AG09309 (cell line): ENCODE results near the gene CMTM5.
"Not testable (repeated sequence)": the region's sequence is repeated elsewhere in the genome, so short reads cannot be mapped to it uniquely, and the experiment has no call there.

Experiments
- DNase-seq: peaks from one replicate; pipeline ENCODE4 v3.0.0-alpha.2; 2010; ENCODE audit warnings: low read depth
- H3K4me3 ChIP-seq: 2 replicates; pipeline ENCODE4 v1.5.1; 2011; ENCODE audit warnings: mild to moderate bottlenecking, low read depth, low read length, moderate library complexity; ENCODE audit not compliant: control insufficient read depth
- CTCF ChIP-seq: IDR thresholded peaks from 2 replicates; pipeline ENCODE4 v1.5.1; 2011; ENCODE audit warnings: mild to moderate bottlenecking, low read depth, low read length, inconsistent platforms; ENCODE audit not compliant: insufficient read depth, control insufficient read depth; ENCODE audit errors: missing control alignments

Gene CMTM5

GRCh38 chr14:23387916-23388882 lies 11.4 kb downstream of the CMTM5 start:
- no peak overlapping the region for H3K4me3 ChIP-seq
- no peak for DNase-seq
- TF ChIP-seq CTCF, result no peak

DNA sequence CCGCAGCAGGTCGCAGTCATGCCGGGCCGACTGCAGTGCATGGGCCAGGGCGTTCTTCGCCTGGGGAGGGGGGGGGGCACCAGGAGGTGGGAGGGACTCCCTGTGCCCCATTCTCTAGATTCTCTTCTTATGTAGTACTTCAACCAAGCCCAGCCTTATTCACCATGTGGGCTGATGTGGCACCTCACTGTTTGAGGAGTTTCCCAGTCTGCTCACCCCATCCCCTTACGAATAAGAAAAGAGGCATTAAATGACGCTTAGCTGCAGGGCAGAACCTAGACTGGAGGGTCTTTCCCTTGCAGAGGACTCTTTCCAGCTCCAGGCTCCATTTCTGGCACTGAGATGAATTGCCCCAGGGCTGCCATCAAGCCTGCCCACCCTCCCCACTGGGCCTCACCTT lies 12.2 kb downstream of the CMTM5 start:
- no peak for TF ChIP-seq CTCF
- DNase-seq, result no peak
- H3K4me3 ChIP-seq, result no peak overlapping the region

GRCh38 chr14:23389396-23389795 lies 12.6 kb downstream of the CMTM5 start:
- no peak for DNase-seq
- TF ChIP-seq CTCF, result no peak

GRCh38 chr14:23389871-23390270 lies 13.0 kb downstream of the CMTM5 start:
- not testable (repeated sequence) for DNase-seq, H3K4me3 ChIP-seq

More at GRCh38 chr14:23389396-23389795, 12.6 kb downstream of the CMTM5 start:
- no peak overlapping the region for H3K4me3 ChIP-seq

DNA sequence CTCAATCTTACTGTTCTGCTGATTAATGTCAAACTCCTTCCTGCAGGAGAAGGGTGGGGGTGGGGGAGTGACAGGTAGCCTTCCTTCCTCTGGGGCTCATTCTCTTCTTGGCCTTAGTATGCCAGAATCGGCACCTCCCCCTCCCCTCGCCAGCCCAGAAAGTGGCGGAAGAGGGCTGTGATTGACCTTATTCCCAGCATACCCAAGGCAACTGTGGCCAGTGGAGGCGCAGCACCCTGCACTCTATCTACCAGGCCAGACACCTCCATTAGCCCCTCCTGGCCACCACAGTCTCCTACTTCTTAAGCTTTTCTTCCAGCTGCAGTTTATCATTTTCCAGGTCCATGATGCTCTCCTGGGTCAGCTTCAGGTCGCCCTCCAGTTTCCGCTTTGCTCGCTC lies 15.8 kb downstream of the CMTM5 start:
- no peak overlapping the region for H3K4me3 ChIP-seq
- DNase-seq, result no peak
- no peak for TF ChIP-seq CTCF

GRCh38 chr14:23396126-23396525 lies 19.3 kb downstream of the CMTM5 start:
- no peak for TF ChIP-seq CTCF
- no peak overlapping the region for H3K4me3 ChIP-seq
- no peak for DNase-seq

GRCh38 chr14:23396781-23397407 lies 20.0 kb downstream of the CMTM5 start:
- TF ChIP-seq CTCF, result no peak
- H3K4me3 ChIP-seq, result no peak overlapping the region
- DNase-seq, result no peak
